ENCODE data around the gene PROM1.

The PROM1 gene

GRCh38 chr4:16056681-16057385 is 27.0 kb downstream of the PROM1 start:
- no peak for DNase-seq

GRCh38 chr4:16055873-16056272 is 27.9 kb downstream of the PROM1 start:
- no peak for DNase-seq

- DNase-seq, result no peak
Measured at GRCh38 chr4:16055471-16055870, 28.4 kb downstream of the PROM1 start.

- DNase-seq, result no peak
Measured at GRCh38 chr4:16052939-16053338, 30.9 kb downstream of the PROM1 start.

DNA sequence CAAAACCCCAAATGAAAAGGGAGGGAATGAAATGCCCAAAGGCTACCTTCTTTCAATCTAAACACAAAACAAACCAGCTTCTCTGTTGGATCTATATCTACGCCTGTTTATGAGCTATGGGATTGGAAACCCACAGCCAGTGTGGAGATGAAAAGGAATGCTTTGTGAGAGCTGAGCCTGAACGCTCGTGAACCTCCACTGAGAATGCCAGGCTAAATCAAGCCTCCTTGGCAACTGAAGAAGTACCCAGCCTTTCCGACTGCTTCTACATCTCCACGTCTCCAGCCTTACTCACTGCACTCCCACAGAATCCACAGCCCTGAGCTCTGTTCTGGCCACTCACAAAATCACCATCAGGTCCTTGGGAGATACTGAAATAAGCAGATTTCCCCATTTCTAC is 31.8 kb downstream of the PROM1 start:
- no peak for DNase-seq

- no peak for DNase-seq
Measured at GRCh38 chr4:16051132-16051531, 32.7 kb downstream of the PROM1 start.

DNA sequence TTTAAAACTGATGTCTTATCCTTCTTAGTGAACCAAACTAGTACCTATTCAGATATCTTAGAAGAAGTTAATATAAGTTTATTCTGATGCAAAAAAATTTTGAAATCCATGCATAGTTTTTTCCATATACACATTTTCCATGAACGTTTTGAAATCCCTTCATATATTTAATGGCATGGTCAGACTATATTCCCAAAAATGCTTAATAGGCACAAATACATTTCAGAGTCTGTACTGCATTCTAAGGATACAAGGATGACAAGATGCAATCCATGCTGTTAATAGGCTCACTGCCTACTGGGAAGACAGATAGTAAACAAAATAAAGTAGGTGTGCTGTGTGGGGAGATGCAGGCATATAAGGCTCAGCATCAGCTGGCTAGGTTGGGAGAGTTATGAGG is 33.2 kb downstream of the PROM1 start:
- no peak for DNase-seq

DNA sequence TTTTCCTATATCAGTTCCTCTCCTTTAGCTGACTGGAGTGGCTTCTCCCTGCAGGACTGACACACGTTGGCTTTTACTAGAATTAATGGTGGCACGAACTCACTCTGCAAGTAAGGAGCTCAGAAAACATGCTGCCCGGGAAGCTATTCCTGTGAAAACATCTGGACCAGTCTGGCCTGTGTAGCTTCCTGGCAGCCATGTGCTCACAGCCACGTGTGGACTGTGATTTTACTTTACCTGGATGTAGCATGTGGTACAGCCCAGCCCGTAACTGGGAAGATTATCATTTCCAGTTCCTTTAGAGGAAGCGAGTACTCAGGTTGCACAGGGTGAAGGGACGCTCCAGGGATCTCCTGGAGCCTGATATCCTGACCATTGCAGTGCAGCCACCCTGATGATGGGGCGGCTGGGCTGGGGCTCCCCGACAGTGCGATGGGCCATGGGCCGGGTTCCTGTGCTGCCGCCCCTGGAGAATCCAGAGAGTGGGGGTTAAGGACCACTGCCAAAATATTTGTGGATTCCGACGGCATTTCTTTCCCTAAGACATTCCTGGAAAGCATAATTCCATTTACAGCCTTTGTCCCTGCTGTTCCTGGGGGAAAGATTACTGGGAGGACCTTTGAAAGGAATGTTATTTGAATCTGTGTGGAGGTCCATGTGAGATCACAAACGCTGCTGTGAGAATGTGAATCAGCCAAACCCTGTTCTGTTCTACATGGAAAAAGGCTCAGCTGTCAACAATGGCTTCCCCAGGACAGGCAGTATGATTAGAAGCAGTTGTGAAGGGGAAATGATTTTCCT is 35.0 kb downstream of the PROM1 start:
- DNase-seq, result no peak

DNA sequence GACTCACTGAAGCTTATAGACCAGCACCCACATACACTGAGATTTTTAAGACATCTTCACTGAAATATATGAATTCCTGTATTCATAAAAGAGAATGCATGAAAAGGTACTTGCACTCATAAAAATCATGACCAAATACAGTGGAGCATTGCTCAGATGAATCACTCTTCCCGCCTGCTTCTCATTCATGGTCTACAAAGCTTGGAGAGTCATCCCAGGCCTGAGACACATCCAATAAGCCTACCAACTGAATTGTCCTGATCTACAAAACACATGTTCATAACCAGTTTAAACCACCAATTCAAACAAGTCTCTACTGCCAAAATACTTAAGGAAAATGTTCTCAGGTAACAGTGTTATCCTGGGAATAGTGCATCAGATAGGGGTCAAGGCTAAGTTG is 38.1 kb downstream of the PROM1 start:
- DNase-seq, result no peak

DNA sequence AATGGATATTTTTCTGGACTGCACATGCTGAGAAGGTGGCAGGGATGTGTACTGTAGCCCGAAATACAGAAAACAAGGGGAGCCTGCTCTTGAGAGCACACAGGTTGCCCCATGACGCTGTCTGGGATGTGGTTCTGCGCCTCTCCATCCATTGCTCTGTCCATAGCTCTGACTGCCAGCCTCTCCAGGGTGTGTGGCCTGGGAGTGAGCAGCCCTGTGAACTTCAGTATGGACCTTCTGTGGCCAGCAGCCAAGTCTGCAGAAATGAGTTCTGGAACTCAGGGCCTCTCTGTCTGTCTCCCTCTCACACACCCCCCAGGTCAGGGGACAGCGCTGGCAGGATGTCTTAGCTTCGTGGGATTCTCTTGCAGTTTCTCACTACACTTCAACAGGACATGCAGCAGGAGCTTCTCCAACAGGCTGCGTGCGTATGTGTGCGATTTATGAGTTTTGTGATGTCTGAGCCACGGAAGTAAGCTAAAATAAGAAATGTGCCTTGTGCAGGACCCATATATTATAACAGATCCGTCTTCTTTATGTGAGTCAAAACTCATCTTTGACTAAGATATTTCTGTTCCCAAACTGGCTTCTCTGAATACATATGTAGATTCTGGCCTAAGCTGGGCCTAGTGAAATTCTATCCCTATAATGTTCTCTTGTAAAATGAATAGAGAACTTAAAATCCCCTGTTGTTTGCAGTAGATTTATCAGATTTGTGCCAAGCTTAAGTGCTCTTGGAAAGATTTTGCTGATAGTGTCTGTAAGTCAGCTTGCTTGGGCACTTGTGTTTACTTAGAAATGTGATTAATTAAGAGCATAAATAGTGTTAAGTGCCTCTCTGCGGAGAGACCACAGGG is 40.0 kb downstream of the PROM1 start:
- no peak for DNase-seq

GRCh38 chr4:16039139-16039538 is 44.7 kb downstream of the PROM1 start:
- no peak for DNase-seq

GRCh38 chr4:16037901-16038300 is 45.9 kb downstream of the PROM1 start:
- no peak for DNase-seq

DNA sequence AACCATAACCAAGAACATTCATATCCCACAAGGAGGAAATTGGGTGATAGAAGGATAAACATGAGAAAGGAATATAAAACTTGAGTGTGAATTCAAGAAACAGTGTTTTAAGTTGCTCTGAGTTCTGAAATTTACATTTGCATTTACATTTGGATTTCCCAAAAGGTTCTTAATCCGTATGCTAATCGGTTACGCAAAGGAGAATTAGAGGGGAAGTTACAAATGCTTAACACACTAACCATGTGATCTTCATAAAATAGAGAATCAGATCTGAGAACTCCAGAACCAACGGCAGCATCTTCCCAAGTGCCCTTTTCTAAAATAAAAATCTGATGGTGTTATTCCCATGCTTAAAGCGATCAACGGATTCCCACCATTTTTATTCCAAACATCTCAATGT is 48.0 kb downstream of the PROM1 start:
- DNase-seq, result no peak

DNA sequence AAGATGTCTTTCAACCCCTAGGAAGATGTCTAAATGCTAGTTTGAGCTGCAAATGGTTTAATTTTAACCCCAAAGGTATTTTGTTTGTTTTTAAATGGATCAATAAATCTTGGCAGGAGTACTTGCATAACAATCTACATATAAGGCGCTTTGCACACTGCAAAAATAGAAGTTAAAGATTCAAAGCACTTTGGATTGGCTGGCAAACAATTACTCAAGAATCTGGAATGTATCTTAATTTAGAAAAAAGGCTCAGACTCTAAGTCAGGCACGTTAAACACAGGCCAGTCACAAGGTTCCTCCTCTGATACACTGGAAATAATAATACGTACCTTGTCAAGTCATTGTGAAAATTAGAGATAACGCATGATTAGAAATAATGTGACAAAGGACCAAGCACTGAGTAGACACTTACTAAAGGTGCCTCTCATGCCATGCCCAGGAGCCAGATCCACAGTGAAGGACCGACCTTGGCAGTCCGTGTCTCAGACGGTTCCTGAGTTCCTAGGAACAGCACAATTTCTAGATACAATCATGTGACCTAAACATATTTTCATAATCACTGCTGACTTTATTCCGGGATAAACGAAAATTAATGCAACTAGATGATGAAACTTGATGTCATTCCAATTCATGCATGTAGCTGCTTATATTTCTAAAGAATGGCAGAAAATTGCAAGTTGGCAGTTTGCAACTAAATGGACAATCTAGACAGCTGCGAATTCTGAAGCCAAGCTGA is 49.6 kb downstream of the PROM1 start:
- DNase-seq, result no peak

DNA sequence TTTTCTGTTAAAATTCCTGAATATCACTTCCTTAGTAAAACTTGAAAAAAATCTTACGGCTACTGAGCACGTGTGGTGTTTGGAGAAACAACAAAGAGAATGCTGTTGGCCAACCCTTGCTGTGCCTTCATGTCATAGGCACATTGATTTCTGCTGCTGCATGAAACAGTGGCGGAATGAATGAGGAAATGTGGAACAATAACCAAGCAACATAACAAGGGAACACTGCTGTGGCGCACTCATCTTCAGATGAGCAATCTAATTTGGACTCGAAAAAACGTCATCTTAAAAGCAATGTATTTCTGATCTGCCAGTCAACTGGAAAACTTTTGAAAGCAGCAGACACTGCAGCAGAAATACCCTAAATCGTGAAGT is 51.4 kb downstream of the PROM1 start:
- DNase-seq, result no peak

- DNase-seq, result no peak
Measured at GRCh38 chr4:16031546-16032395, 52.1 kb downstream of the PROM1 start.

DNA sequence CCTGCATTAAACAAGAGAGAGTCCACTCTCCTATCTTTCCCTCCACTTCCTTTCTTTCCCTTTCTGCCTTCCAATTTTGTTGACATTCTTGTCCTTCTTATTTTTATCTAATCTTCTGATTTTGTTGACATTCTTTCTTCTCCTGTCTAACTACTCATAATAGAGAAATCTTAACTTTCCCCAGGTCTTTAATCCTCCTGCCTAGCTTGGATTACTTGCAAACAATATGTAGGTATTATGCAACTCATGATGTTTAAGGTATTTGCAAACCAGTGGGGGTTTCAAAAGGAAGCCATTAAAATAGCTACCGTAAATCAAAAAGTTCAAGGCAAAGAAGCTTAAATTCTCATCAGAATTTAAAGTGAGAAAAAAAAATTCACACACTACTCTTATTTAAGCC is 53.9 kb downstream of the PROM1 start:
- no peak for DNase-seq

DNA sequence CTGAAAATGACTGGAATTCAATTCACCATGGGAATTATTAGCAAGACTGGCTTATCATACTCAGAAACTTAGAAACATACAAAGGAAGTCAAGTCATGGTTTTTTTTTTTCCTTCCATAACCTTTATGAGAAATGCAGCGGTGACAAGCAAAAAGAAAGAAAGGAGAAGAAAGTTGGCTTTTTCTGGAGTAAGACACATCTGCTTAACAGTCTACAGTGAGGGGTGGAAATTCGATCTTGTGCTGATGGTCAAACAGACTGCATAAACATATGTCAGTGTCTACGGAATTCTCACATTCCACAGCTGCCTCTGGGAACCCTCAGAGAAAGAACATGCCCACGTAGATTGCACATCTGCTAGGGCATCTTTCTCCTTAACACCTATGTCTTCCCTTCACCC is 54.6 kb downstream of the PROM1 start:
- no peak for DNase-seq

DNA sequence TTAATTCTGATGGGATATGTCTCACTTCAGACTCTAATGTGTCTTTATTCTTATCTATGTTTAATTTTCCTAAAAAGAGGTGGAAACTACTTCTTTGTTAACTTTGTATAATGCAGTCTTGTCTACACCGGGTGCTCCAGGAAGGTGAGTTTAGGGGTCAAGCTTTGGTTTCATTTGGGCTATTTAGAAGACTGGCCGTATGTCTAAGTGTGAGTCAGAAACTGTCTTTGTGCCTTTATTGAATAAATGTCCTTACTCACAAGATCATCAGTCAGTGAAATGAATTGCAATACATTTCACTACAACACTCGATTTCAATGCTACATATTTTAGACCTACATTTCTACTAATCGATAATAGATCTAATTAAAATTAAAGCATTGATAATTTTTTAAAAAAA is 56.2 kb downstream of the PROM1 start:
- DNase-seq, result no peak

GRCh38 chr4:16027114-16027513 is 56.7 kb downstream of the PROM1 start:
- DNase-seq, result no peak

GRCh38 chr4:16026160-16026761 is 57.6 kb downstream of the PROM1 start:
- DNase-seq, result no peak

Data from T-helper 9 cell (primary cell).